ENCODE results near the gene ZNF566.

ZNF566 gene

GRCh38 chr19:36449059-36449670, 40.2 kb downstream of the ZNF566 start:
- DNase-seq (ENCODE audit: low read depth, low spot score) = no peak

DNA sequence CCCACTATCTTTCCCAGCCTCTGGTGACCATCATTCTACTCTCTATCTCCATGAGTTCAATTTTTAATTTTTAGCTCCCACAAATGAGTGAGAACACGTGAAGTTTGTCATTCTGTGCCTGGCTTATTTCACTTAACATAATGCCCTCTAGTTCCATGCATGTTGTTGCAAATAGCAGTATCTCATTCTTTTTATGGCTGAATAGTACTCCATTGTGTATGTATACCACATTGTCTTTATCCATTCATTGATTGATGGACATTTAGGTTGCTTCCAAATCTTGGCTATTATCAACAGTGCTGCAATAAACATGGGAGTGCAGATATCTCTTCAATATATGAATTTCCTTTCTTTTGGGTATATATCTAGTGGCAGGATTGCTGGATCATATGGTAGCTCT, 48.0 kb downstream of the ZNF566 start:
- DNase-seq (ENCODE audit: low read depth, low spot score) = no peak

DNA sequence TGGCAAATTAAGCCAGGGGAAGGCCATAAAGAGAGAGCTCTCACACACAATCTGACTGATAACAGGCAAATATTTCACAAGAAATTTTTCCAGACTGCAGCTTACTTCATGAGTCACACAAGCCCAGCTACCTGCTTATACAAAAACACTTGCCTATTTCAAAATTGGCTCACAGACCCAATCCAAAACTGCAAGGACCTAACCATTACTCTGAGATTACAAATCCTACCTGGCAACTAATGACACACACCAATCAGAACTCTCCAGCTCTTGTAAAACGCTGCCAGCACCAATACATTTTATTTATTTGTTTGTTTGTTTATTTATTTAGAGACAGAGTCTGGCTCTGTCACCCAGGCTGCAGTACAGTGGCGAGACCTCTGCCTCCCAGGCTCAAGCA, 52.8 kb downstream of the ZNF566 start:
- DNase-seq (ENCODE audit: low read depth, low spot score) = no peak

- DNase-seq (ENCODE audit: low read depth, low spot score) = no peak
Observed at GRCh38 chr19:36423925-36424324, 65.4 kb downstream of the ZNF566 start.

DNA sequence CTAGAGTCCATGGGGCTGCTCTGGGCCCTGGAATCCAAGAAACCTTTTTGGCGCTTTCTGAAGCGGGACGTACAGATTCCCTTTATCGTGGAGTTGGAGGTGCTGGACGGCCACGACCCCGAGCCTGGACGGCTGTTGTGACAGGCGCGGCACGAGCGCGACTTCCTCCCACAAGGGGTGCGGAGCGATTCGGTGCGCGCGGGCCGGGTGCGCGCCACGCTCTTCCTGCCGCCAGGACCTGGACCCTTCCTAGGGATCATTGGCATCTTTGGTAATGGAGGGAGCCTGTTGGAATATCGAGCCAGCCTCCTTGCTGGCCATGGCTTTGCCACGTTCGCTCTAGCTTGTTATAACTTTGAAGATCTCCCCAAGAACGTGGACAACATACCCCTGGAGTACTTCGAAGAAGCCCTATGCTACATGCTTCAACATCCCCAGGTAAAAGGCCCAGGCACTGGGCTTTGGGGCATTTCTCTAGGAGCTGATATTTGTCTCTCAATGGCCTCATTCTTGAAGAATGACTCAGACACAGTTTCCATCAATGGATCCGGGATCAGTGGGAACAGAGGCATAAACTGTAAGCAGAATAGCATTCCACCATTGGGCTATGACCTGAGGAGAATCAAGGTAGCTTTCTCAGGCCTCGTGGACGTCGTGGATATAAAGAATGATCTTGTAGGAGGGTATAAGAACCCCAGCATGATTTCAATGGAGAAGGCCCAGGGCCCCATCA, 67.4 kb downstream of the ZNF566 start:
- DNase-seq (ENCODE audit: low read depth, low spot score) = peak; percentile 14

DNA sequence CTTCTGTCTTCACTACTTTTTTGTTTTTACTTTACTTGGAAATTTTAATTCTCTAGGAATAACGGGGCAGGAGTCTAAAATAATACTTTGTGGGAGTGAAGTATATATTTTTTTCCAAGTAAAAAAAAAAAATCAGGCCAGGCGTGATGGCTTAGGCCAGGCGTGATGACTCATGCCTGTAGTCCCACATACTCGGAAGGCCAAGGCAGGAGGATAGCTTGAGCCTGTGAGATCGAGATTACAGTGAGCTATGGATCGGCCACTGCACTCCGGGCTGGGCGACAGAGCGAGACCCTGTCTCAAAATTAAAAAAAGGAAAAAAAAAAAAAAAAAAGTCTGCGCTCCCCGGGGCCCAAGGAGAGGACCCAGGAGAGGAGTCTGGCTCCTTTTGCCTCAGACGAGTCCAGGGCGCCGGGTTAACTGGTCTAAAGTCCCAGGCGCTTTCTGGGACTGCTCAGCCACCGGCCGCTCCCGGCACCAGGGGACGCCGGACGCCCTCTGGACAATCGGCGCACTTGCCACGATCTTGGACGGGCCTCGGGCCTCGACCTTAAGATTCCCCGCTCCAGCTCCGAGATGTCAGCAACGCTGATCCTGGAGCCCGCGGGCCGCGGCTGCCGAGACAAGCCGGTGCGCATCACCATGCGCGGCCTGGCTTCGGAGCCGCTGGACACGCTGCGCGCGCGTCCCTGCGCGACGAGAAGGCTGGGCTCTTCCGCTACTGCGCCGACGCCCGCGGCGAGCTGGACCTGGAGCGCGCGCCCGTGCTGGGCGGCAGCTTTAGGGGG, 68.2 kb downstream of the ZNF566 start:
- peak; percentile 66 for DNase-seq (ENCODE audit: low read depth, low spot score)

- peak; percentile 93 for DNase-seq (ENCODE audit: low read depth, low spot score)
Observed at GRCh38 chr19:36418287-36419001, 70.9 kb downstream of the ZNF566 start, which contains the start of gene ZFP82. Gene ZFP82, minus strand, starts transcription at chr19:36418644. Its CDS starts 8,855 bp downstream, at chr19:36409789.

GRCh38 chr19:36417752-36418286, 71.5 kb downstream of the ZNF566 start:
- peak; percentile 11 for DNase-seq (ENCODE audit: low read depth, low spot score)

- DNase-seq (ENCODE audit: low read depth, low spot score) = peak; percentile 7
Observed at GRCh38 chr19:36409841-36410240, 79.5 kb downstream of the ZNF566 start.

DNA sequence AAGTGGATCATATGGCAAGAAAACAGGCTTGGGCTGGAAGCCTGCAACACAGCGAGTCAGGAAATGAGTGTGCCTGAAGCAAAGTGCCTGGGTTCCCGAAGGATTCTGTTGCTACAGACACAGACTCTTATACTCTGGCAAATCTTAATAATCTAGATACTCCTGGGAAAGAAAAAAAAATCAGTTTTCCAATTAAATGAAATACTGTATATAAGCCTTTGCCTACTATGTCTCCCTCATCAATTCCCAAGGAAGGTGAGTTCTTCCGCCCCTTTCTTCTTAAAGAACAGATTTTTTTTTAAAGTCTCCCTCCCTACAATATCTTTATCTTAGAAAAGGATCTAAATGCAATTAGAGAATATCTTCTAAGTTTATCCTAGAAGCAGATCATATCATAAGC, 81.3 kb downstream of the ZNF566 start:
- no peak for DNase-seq (ENCODE audit: low read depth, low spot score)

- DNase-seq (ENCODE audit: low read depth, low spot score) = no peak
Observed at GRCh38 chr19:36404498-36404897, 84.9 kb downstream of the ZNF566 start.

- no peak for DNase-seq (ENCODE audit: low read depth, low spot score)
Observed at GRCh38 chr19:36401475-36401874, 87.9 kb downstream of the ZNF566 start.

DNA sequence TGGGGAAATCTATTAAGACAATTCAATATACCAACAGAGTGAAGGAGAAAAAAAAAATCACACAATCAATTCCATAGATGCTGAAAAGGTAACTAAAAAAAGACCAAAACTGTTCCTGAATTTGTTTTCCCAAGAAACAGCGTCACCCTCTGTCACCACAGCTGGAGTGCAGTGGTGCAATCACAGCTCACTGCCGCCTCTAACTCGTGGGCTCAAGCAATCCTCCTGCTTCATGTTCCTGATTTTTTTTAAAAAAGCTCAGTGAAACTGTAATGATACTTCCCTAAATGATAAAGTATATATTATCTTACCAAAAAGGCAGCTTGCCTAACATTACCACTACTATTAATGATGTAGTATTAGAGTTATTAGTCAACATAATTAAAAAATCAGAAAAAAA, 90.8 kb downstream of the ZNF566 start:
- no peak for DNase-seq (ENCODE audit: low read depth, low spot score)

Measured in astrocyte of the hippocampus (primary cell).